A549 (cell line): Measurements from ENCODE around the gene TSPAN14. TPM values are rescaled to one million over a fixed set of nuclear protein-coding genes. Genes with fewer than 3 reads are reported as not detected.

ENCODE experiments used
- ATAC-seq, 2 experiments: fragments of 200-7000 bp in 1 of 2; fragments of >200 bp in 1 of 2; cut with Nextera tagmentation in 1 of 2; cut with Tn5 transposase in 1 of 2; 3 replicates each; pipeline versions ENCODE4 v1.8.0 to v1.9.1; 2018 to 2020; ENCODE audit warnings: mild to moderate bottlenecking in 1 of 2, moderate library complexity in 1 of 2
- CTCF ChIA-PET: fragments of 300-600 bp; sonication (Branson Sonifier 250); formaldehyde crosslinking; extraction: SDS; loops from one replicate; lab custom pipeline; 2021; ENCODE audit warnings: antibody characterized with exemption, inconsistent platforms; lab: Yijun Ruan, JAX
- POLR2A ChIA-PET: fragments of 350-600 bp; formaldehyde crosslinking; extraction: SDS; loops from one replicate; lab custom pipeline; 2021; ENCODE audit warnings: antibody characterized with exemption, inconsistent platforms; lab: Yijun Ruan, JAX
- DNase-seq, 2 experiments: peaks; one replicate each; pipeline versions ENCODE4 v3.0.0 to v3.0.0-alpha.2; 2011 to 2016; ENCODE audit warnings: low read depth in 1 of 2, low spot score in 1 of 2
- FAIRE-seq: peaks from 2 replicates; lab custom pipeline; 2011; peaks lifted over from hg19 to GRCh38; lab: Jason Lieb, UNC
- H3K27ac ChIP-seq, 2 experiments: fragments of >200 bp; sonication (Bioruptor Twin); formaldehyde crosslinking; 3 replicates each; pipeline ENCODE4 v1.5.1; 2016 to 2017
- H3K4me1 ChIP-seq: fragments of >200 bp; sonication (Bioruptor Twin); formaldehyde crosslinking; 3 replicates; pipeline ENCODE4 v1.6.1; 2016
- H3K4me2 ChIP-seq: fragments of >200 bp; sonication (Bioruptor Twin); formaldehyde crosslinking; 3 replicates; pipeline ENCODE4 v1.6.1; 2016
- H3K4me3 ChIP-seq: fragments of >200 bp; sonication (Bioruptor Twin); formaldehyde crosslinking; 3 replicates; pipeline ENCODE4 v1.5.1; 2016
- H3K9me3 ChIP-seq: fragments of >200 bp; sonication (Bioruptor Twin); formaldehyde crosslinking; 3 replicates; pipeline ENCODE4 v1.6.1; 2016
- HEYL ChIP-seq: fragments of 250-450 bp; sonication (Bioruptor Pico); IDR thresholded peaks from 2 replicates; pipeline ENCODE4 v1.8.0; 2021; ENCODE audit warnings: mild to moderate bottlenecking, moderate library complexity
- NPAS2 ChIP-seq: fragments of 250-450 bp; sonication (Bioruptor Pico); IDR thresholded peaks from 2 replicates; pipeline ENCODE4 v1.8.0; 2022; ENCODE audit warnings: mild to moderate bottlenecking, moderate library complexity, borderline replicate concordance
- RCOR1 ChIP-seq: fragments of 150-350 bp; IDR thresholded peaks from 2 replicates; pipeline ENCODE4 v1.6.1; 2014; ENCODE audit warnings: antibody characterized with exemption, low read length, low read depth
- SMC3 ChIP-seq: fragments of >200 bp; sonication (Bioruptor Twin); formaldehyde crosslinking; IDR thresholded peaks from 3 replicates; pipeline ENCODE4 v1.6.1; 2018; ENCODE audit warnings: inconsistent platforms
- ZNF302 ChIP-seq: fragments of 250-450 bp; sonication (Bioruptor Pico); IDR thresholded peaks from 2 replicates; pipeline ENCODE4 v1.9.0; 2021; ENCODE audit warnings: inconsistent platforms, mild to moderate bottlenecking, moderate library complexity
- WGBS: methylation state at CpG from one replicate; pipeline ENCODE4 v1.1.6; 2017; ENCODE audit errors: missing lambda C conversion rate; 5-methylcytosine and 5-hydroxymethylcytosine counted together
- polyA plus RNA-seq, 4 experiments: library from polyadenylated mRNA; depleted of rRNA in 3 of 4; stranded (reverse); fragments of >200 nt; fragmentation: RNase III in 1 of 4; extraction: RNeasy Plus Mini Kit Qiagen cat#74134 plus additional on column Dnase treatment in 1 of 4; gene quantifications; 2 replicates in 3 of 4; 3 replicates in 1 of 4; pipeline ENCODE4 v1.2.3, GENCODE V29; 2011 to 2017

Gene TSPAN14
- polyA plus RNA-seq, 2 of the 4 experiments (the other 2 are of a cell fraction): 87.0 to 124 TPM

- DNase-seq (no peak), FAIRE-seq (no peak)
- H3K4me1 ChIP-seq: no peaks in the 10 kb centered on the region
- H3K4me2 ChIP-seq: no peak overlapping the region
- CTCF ChIA-PET: interaction anchor here (1.0 kb wide), 1 partner anchor 202 kb away, joined by 3 read pairs; no protein-coding TSS in a partner anchor
- POLR2A ChIA-PET: no interaction called here
- TF ChIP-seq HEYL (CRISPR knock-in tag): no peak
- TF ChIP-seq SMC3: no peak
- no peak for TF ChIP-seq RCOR1
- TF ChIP-seq NPAS2 (CRISPR knock-in tag): no peak
- TF ChIP-seq ZNF302: no peak
- TF ChIP-seq, all 56 proteins: peak for 0
- WGBS: 56% methylated on average over 2 of the region's 3 CpGs
- H3K27ac ChIP-seq: no peak overlapping the region
- ATAC-seq: no peak
- H3K4me3 ChIP-seq: no peak overlapping the region
- H3K9me3 ChIP-seq: no peaks in the 10 kb centered on the region
Observed at GRCh38 chr10:80582286-80582960, 128.3 kb downstream of the TSPAN14 start.

Other genes starting within 250 kb of the TSPAN14 start
- 92.6 and 123 TPM in 2 replicates for gene ANXA11, start 248.8 kb upstream of the TSPAN14 start, polyA plus RNA-seq (2011; rRNA removed)
- 117 to 121 TPM (median 119 TPM) in 3 replicates for gene ANXA11, start 248.8 kb upstream of the TSPAN14 start, polyA plus RNA-seq (2017; fragmentation: RNase III; extraction: RNeasy Plus Mini Kit Qiagen cat#74134 plus additional on column Dnase treatment)
- gene MAT1A, start 164.7 kb upstream of the TSPAN14 start, polyA plus RNA-seq (2011; rRNA removed): 0.13 and 0.16 TPM in 2 replicates
- gene MAT1A, start 164.7 kb upstream of the TSPAN14 start, polyA plus RNA-seq (2017; fragmentation: RNase III; extraction: RNeasy Plus Mini Kit Qiagen cat#74134 plus additional on column Dnase treatment): 0.03 to 0.20 TPM (median 0.05 TPM) in 3 replicates
- not detected in 2 replicates for gene DYDC1, start 97.6 kb upstream of the TSPAN14 start, polyA plus RNA-seq (2011; rRNA removed)
- not detected in 3 replicates for gene DYDC1, start 97.6 kb upstream of the TSPAN14 start, polyA plus RNA-seq (2017; fragmentation: RNase III; extraction: RNeasy Plus Mini Kit Qiagen cat#74134 plus additional on column Dnase treatment)
- 0.04 and 0.20 TPM in 2 replicates for gene DYDC2, start 97.5 kb upstream of the TSPAN14 start, polyA plus RNA-seq (2011; rRNA removed)
- 0.13 TPM in 1 of 3 replicates, not detected in the others for gene DYDC2, start 97.5 kb upstream of the TSPAN14 start, polyA plus RNA-seq (2017; fragmentation: RNase III; extraction: RNeasy Plus Mini Kit Qiagen cat#74134 plus additional on column Dnase treatment)
- 47.6 and 59.3 TPM in 2 replicates for gene PRXL2A, start 45.8 kb upstream of the TSPAN14 start, polyA plus RNA-seq (2011; rRNA removed)
- 40.6 to 55.0 TPM (median 47.7 TPM) in 3 replicates for gene PRXL2A, start 45.8 kb upstream of the TSPAN14 start, polyA plus RNA-seq (2017; fragmentation: RNase III; extraction: RNeasy Plus Mini Kit Qiagen cat#74134 plus additional on column Dnase treatment)
- gene SH2D4B, start 83.6 kb downstream of the TSPAN14 start, polyA plus RNA-seq (2011; rRNA removed): 0.01 and 0.04 TPM in 2 replicates
- gene SH2D4B, start 83.6 kb downstream of the TSPAN14 start, polyA plus RNA-seq (2017; fragmentation: RNase III; extraction: RNeasy Plus Mini Kit Qiagen cat#74134 plus additional on column Dnase treatment): 0.03 to 0.12 TPM (median 0.03 TPM) in 3 replicates